ENCODE results near the gene NATD1. TPM values are rescaled to one million over a fixed set of nuclear protein-coding genes. Genes with fewer than 3 reads are reported as not detected.

Gene NATD1
- total RNA-seq, 2 donors from 2014 or later: 16.5 to 26.3 TPM

GRCh38 chr17:21223086-21223485 lies 30.1 kb downstream of the NATD1 start:
- no peaks in the 10 kb centered on the region for H3K9me3 ChIP-seq
- H3K27ac ChIP-seq: no peak overlapping the region
- TF ChIP-seq CTCF (IDR thresholded peaks at IDR 0.05) (no peak), POLR2A (IDR thresholded peaks at IDR 0.05) (no peak), POLR2AphosphoS5 (IDR thresholded peaks at IDR 0.05) (no peak)
- no peaks in the 10 kb centered on the region for H3K4me1 ChIP-seq (replicated peaks)
- 92% methylated on average over 6 of the region's 6 CpGs for WGBS
- DNase-seq (ENCODE audit: low spot score): no peak
- no peaks in the 10 kb centered on the region for H3K27me3 ChIP-seq (replicated peaks; ENCODE audit: insufficient read depth)
- intact Hi-C loops (cut with DNase I): no loop called here
- no peaks in the 10 kb centered on the region for H3K36me3 ChIP-seq
- H3K4me3 ChIP-seq: no peak overlapping the region

GRCh38 chr17:21218831-21219380 lies 34.3 kb downstream of the NATD1 start:
- H3K4me1 ChIP-seq (replicated peaks): peaks cover 5% of the 10 kb centered on the region
- H3K4me3 ChIP-seq: no peak overlapping the region
- H3K9me3 ChIP-seq: no peaks in the 10 kb centered on the region
- intact Hi-C loops (cut with DNase I): loop anchor here (5.0 kb wide), 1 partner anchor 33 kb away; the partner anchor contains the start of gene NATD1
- no peaks in the 10 kb centered on the region for H3K27me3 ChIP-seq (replicated peaks; ENCODE audit: insufficient read depth)
- TF ChIP-seq POLR2AphosphoS5 (IDR thresholded peaks at IDR 0.05) (peak; percentile 24), POLR2A (IDR thresholded peaks at IDR 0.05) (no peak)
- WGBS: 74% methylated on average over 3 of the region's 3 CpGs
- H3K36me3 ChIP-seq: no peaks in the 10 kb centered on the region
- no peak for DNase-seq (ENCODE audit: low spot score)
- H3K27ac ChIP-seq: no peak overlapping the region

- intact Hi-C loops (cut with DNase I): loop anchor here (5.0 kb wide), 1 partner anchor 34 kb away; the partner anchor contains the start of gene NATD1
Measured at GRCh38 chr17:21218101-21218500, 35.1 kb downstream of the NATD1 start.

GRCh38 chr17:21217346-21217745 lies 35.9 kb downstream of the NATD1 start:
- no peaks in the 10 kb centered on the region for H3K9me3 ChIP-seq
- no peaks in the 10 kb centered on the region for H3K27me3 ChIP-seq (replicated peaks; ENCODE audit: insufficient read depth)
- peaks cover 9% of the 10 kb centered on the region for H3K4me1 ChIP-seq (replicated peaks)
- whole genome bisulfite sequencing: 90% methylated on average over 1 of the region's 1 CpG
- no peak overlapping the region for H3K4me3 ChIP-seq
- intact Hi-C loops (cut with DNase I): loop anchor here (5.0 kb wide), 1 partner anchor 35 kb away; the partner anchor contains the start of gene NATD1
- H3K36me3 ChIP-seq: no peaks in the 10 kb centered on the region
- DNase-seq (ENCODE audit: low spot score): no peak
- no peak for TF ChIP-seq POLR2A (IDR thresholded peaks at IDR 0.05)
- no peak for TF ChIP-seq CTCF (IDR thresholded peaks at IDR 0.05)
- no peak for TF ChIP-seq POLR2AphosphoS5 (IDR thresholded peaks at IDR 0.05)
- no peak overlapping the region for H3K27ac ChIP-seq

More at GRCh38 chr17:21218101-21218500, 35.1 kb downstream of the NATD1 start:
- H3K9me3 ChIP-seq: no peaks in the 10 kb centered on the region
- no peak for TF ChIP-seq CTCF (IDR thresholded peaks at IDR 0.05)
- no peak for TF ChIP-seq POLR2AphosphoS5 (IDR thresholded peaks at IDR 0.05)
- no peak for TF ChIP-seq POLR2A (IDR thresholded peaks at IDR 0.05)
- WGBS: 76% methylated on average over 2 of the region's 3 CpGs
- no peaks in the 10 kb centered on the region for H3K36me3 ChIP-seq
- peaks cover 5% of the 10 kb centered on the region for H3K4me1 ChIP-seq (replicated peaks)
- H3K27ac ChIP-seq: no peak overlapping the region
- no peaks in the 10 kb centered on the region for H3K27me3 ChIP-seq (replicated peaks; ENCODE audit: insufficient read depth)
- H3K4me3 ChIP-seq: no peak overlapping the region
- no peak for DNase-seq (ENCODE audit: low spot score)

GRCh38 chr17:21215935-21216334 lies 37.3 kb downstream of the NATD1 start:
- WGBS: 90% methylated on average over 6 of the region's 6 CpGs
- Histone ChIP-seq H3K27ac (no peak overlapping the region), H3K27me3 (replicated peaks; ENCODE audit: insufficient read depth) (no peaks in the 10 kb centered on the region), H3K4me1 (replicated peaks) (peaks cover 21% of the 10 kb centered on the region), H3K9me3 (no peaks in the 10 kb centered on the region), H3K4me3 (no peak overlapping the region), H3K36me3 (no peaks in the 10 kb centered on the region)
- TF ChIP-seq CTCF (IDR thresholded peaks at IDR 0.05) (no peak), POLR2A (IDR thresholded peaks at IDR 0.05) (no peak)
- intact Hi-C loops (cut with DNase I): loop anchor here (5.0 kb wide), 1 partner anchor 36 kb away; the partner anchor contains the start of gene NATD1
- no peak for DNase-seq (ENCODE audit: low spot score)
